ENCODE results near the gene PLLP. TPM values are rescaled to one million over a fixed set of nuclear protein-coding genes. Genes with fewer than 3 reads are reported as not detected.

PLLP gene
- total RNA-seq, 1 donor from 2014 or later: 4.9 TPM

DNA sequence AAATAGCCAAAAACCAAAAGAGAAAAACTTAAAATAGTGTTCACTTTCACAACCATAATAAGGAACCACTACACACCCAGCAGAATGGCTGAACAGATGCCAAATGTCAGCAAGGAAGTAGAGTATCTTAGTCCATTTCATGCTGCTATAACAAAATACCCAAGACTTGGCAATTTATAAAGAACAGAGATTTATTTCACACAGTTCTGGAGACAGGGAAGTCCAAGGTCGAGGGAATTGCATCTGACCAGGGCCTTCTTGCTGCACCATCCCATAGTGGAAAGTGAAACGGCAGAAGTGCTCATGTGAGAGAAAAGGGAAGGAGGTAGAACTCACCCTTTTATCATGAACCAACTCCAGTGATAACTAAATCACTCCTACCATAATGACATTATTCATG is 40.3 kb upstream of the PLLP start:
- TF ChIP-seq CTCF (conservative IDR thresholded peaks at IDR 0.05): no peak
- no peaks in the 10 kb centered on the region for H3K9me3 Mint-ChIP-seq

GRCh38 chr16:57319646-57320045 is 35.2 kb upstream of the PLLP start:
- no peak for TF ChIP-seq CTCF (conservative IDR thresholded peaks at IDR 0.05)

More for the DNA sequence above, 40.3 kb upstream of the PLLP start:
- no peak for DNase-seq (ENCODE audit: extremely low spot score, unreplicated experiment)
- no peaks in the 10 kb centered on the region for H3K4me1 Mint-ChIP-seq (ENCODE audit: unreplicated experiment)
- H3K27ac Mint-ChIP-seq: no peak overlapping the region
- no peaks in the 10 kb centered on the region for H3K27me3 Mint-ChIP-seq
- H3K4me3 Mint-ChIP-seq: no peak overlapping the region
- no peaks in the 10 kb centered on the region for H3K36me3 Mint-ChIP-seq

GRCh38 chr16:57318240-57318970 is 33.9 kb upstream of the PLLP start:
- Mint-ChIP-seq H3K36me3 (no peaks in the 10 kb centered on the region), H3K9me3 (no peaks in the 10 kb centered on the region), H3K27ac (no peak overlapping the region), H3K4me1 (ENCODE audit: unreplicated experiment) (no peaks in the 10 kb centered on the region), H3K27me3 (peaks cover 3% of the 10 kb centered on the region), H3K4me3 (no peak overlapping the region)
- no peak for TF ChIP-seq CTCF (conservative IDR thresholded peaks at IDR 0.05)
- DNase-seq (ENCODE audit: extremely low spot score, unreplicated experiment): peak; percentile 42

More at GRCh38 chr16:57319646-57320045, 35.2 kb upstream of the PLLP start:
- no peak overlapping the region for H3K4me3 Mint-ChIP-seq
- DNase-seq (ENCODE audit: extremely low spot score, unreplicated experiment): no peak
- no peaks in the 10 kb centered on the region for H3K36me3 Mint-ChIP-seq
- no peaks in the 10 kb centered on the region for H3K9me3 Mint-ChIP-seq
- no peaks in the 10 kb centered on the region for H3K27me3 Mint-ChIP-seq
- no peak overlapping the region for H3K27ac Mint-ChIP-seq
- H3K4me1 Mint-ChIP-seq (ENCODE audit: unreplicated experiment): no peaks in the 10 kb centered on the region

DNA sequence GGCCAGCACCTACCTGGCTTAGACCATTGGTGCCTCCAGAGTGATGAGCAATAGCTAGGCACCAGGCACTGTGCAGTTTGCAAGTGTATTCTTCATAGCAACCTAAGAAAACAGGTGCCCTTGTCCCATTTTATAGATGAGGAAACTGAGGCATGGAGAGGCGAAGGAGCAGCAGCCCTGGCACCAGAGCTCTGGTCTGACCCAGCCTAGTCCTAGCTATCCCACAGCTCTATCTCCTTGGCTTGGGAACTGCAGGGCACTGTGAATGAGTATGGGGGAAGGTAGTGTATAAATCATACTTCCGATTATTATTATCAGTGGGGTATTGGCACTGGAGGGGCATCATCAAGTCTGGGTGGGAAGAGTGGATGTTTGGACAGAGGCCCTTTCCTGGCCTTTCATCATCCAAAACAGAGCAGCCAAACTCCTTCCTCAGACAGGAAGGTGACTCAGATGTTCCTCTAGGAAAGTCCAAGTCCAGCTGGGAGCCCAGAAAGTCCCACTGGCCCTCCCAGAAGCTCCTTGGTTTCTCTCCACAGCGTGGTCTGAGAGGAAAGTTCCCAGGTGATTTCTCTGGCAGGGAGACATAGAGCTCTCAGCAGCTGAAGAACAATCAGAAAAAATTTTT is 32.0 kb upstream of the PLLP start:
- H3K27me3 Mint-ChIP-seq: peaks cover 3% of the 10 kb centered on the region
- TF ChIP-seq CTCF (conservative IDR thresholded peaks at IDR 0.05): no peak
- H3K36me3 Mint-ChIP-seq: no peaks in the 10 kb centered on the region
- DNase-seq (ENCODE audit: extremely low spot score, unreplicated experiment): peak; percentile 18
- no peaks in the 10 kb centered on the region for H3K9me3 Mint-ChIP-seq
- H3K4me1 Mint-ChIP-seq (ENCODE audit: unreplicated experiment): no peaks in the 10 kb centered on the region
- H3K4me3 Mint-ChIP-seq: no peak overlapping the region
- H3K27ac Mint-ChIP-seq: no peak overlapping the region

- peak; percentile 18 for DNase-seq (ENCODE audit: extremely low spot score, unreplicated experiment)
- Mint-ChIP-seq H3K27ac (no peak overlapping the region), H3K27me3 (peaks cover 3% of the 10 kb centered on the region), H3K4me3 (no peak overlapping the region), H3K4me1 (ENCODE audit: unreplicated experiment) (no peaks in the 10 kb centered on the region), H3K9me3 (no peaks in the 10 kb centered on the region), H3K36me3 (no peaks in the 10 kb centered on the region)
- no peak for TF ChIP-seq CTCF (conservative IDR thresholded peaks at IDR 0.05)
Measured at GRCh38 chr16:57315416-57315815, 30.9 kb upstream of the PLLP start.

Measured in type B pancreatic cell (in vitro differentiated cells).